OCI-LY7 (cell line): ENCODE data around the gene GM2A.

Experiments used
- EZH2phosphoT487 ChIP-seq: fragments of 200-600 bp; sonication (generic); IDR thresholded peaks from 2 replicates; pipeline ENCODE4 v1.6.1; 2018; ENCODE audit warnings: low read depth, borderline replicate concordance, mild to moderate bottlenecking, mixed run types, antibody characterized with exemption, low read length, moderate library complexity, mixed read lengths
- TF ChIP-seq, protein P1 (sequence below): fragments of 200-600 bp; sonication (generic); conservative IDR thresholded peaks from 2 replicates; pipeline ENCODE4 v1.5.1; 2014; ENCODE audit warnings: mild to moderate bottlenecking, antibody characterized with exemption, low read length, moderate library complexity, mixed read lengths

DNA sequence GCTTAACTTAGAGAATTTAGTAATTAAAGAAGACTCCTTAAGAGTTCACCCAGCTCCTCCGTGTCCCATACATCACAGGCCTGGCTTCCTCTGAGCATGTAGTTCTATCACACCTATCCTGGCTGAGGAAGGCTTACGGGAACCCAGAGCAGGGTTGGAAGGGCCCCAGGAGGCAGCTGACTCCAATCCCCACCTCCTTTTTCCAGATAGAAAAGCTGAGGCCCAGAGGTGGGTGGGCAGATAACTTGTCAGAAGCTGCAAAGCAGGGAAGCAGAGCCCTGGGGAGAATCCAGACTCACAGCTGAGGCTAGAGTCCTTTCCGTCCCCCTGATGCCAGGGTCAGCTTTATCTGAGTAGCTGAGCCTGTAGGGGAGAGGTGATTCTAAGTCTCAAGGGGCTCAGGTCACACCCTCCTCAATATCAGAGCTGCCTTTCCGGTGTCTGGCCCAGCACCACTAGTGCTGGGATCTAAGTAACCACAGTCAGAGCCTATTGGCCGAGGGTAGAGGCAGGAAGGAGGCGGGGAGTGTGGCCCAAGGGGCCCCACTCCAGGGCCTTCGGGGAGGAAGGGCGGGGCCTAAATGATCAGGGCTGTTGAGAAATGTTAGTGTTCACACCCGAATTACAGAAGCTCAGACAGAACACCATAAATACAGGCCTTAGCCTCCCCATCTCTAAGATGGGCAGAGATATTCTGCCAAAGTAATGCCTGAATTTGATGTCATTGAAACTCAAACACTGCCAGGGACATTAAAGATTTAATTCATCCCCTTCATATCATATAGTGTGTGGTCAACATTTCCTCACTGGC lies 39.0 kb upstream of the GM2A start:
- TF ChIP-seq, protein P1, sequence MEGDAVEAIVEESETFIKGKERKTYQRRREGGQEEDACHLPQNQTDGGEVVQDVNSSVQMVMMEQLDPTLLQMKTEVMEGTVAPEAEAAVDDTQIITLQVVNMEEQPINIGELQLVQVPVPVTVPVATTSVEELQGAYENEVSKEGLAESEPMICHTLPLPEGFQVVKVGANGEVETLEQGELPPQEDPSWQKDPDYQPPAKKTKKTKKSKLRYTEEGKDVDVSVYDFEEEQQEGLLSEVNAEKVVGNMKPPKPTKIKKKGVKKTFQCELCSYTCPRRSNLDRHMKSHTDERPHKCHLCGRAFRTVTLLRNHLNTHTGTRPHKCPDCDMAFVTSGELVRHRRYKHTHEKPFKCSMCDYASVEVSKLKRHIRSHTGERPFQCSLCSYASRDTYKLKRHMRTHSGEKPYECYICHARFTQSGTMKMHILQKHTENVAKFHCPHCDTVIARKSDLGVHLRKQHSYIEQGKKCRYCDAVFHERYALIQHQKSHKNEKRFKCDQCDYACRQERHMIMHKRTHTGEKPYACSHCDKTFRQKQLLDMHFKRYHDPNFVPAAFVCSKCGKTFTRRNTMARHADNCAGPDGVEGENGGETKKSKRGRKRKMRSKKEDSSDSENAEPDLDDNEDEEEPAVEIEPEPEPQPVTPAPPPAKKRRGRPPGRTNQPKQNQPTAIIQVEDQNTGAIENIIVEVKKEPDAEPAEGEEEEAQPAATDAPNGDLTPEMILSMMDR = no peak
- no peak for TF ChIP-seq EZH2phosphoT487
